Esophagus muscularis mucosa (tissue), 4 donors: Measurements from ENCODE around the gene KRTAP12-1. TPM values are rescaled to one million over a fixed set of nuclear protein-coding genes. Genes with fewer than 3 reads are reported as not detected.

Source experiments
- DNase-seq: peaks from one replicate; pipeline ENCODE4 v3.0.0-alpha.2; 2017; ENCODE audit errors: extremely low spot score
- H3K27ac ChIP-seq, 4 donors: fragments of 200-600 bp; sonication (generic); replicated peaks in 1 of 4; 1 replicate in 3 of 4; 2 replicates in 1 of 4; pipeline ENCODE4 v1.5.1; 2016 to 2019; ENCODE audit warnings: mild to moderate bottlenecking in 1 of 4
- H3K27me3 ChIP-seq, 4 donors: fragments of 200-600 bp; sonication (generic); one replicate each; pipeline versions ENCODE4 v1.5.1 to v1.6.0; 2016 to 2019
- H3K36me3 ChIP-seq, 4 donors: fragments of 200-600 bp; sonication (generic); one replicate each; pipeline ENCODE4 v1.5.1; 2016 to 2019
- H3K4me1 ChIP-seq, 4 donors: fragments of 200-600 bp; sonication (generic); one replicate each; pipeline ENCODE4 v1.5.1; 2016 to 2019
- H3K4me3 ChIP-seq, 4 donors: fragments of 200-600 bp; sonication (generic); 1 replicate in 2 of 4; 2 replicates in 2 of 4; pipeline ENCODE4 v1.5.1; 2016 to 2019; ENCODE audit warnings: mild to moderate bottlenecking in 4 of 4, moderate library complexity in 1 of 4
- H3K9me3 ChIP-seq, 4 donors: fragments of 200-600 bp; sonication (generic); 1 replicate in 3 of 4; 2 replicates in 1 of 4; pipeline ENCODE4 v1.5.1; 2016 to 2019
- CTCF ChIP-seq, 3 experiments: fragments of 200-600 bp in 2 of 3; fragments of 450-650 bp in 1 of 3; sonication (generic) in 2 of 3; IDR thresholded peaks; one replicate each; pipeline ENCODE4 v1.5.1; 2017 to 2019; ENCODE audit warnings: antibody characterized with exemption in 3 of 3, mild to moderate bottlenecking in 2 of 3, moderate library complexity in 1 of 3
- EP300 ChIP-seq: sonication (generic); formaldehyde crosslinking; IDR thresholded peaks from one replicate; pipeline ENCODE4 v1.6.1; 2017; ENCODE audit warnings: antibody characterized with exemption
- POLR2A ChIP-seq: fragments of 450-650 bp; IDR thresholded peaks from one replicate; pipeline ENCODE4 v1.6.1; 2017; ENCODE audit warnings: antibody characterized with exemption, moderate library complexity, mild to moderate bottlenecking, low read depth
- POLR2AphosphoS5 ChIP-seq, 2 donors: sonication (generic); formaldehyde crosslinking; IDR thresholded peaks; one replicate each; pipeline ENCODE4 v1.6.1; 2017; ENCODE audit warnings: antibody characterized with exemption in 2 of 2
- WGBS: methylation state at CpG from one replicate; pipeline ENCODE4 v1.1.5; 2018; 5-methylcytosine and 5-hydroxymethylcytosine counted together
- intact Hi-C: fragments of 100-400 bp; cut with DNase I; formaldehyde crosslinking; loops from one replicate; pipeline ENCODE4 v1.15.1; 2023
- total RNA-seq, 4 donors: library from RNA; depleted of rRNA; stranded (reverse); fragments of >200 nt; gene quantifications; one replicate each; pipeline versions ENCODE4 v1.1.0 to v1.2.1, GENCODE V29; 2016

Gene KRTAP12-1, protein sequence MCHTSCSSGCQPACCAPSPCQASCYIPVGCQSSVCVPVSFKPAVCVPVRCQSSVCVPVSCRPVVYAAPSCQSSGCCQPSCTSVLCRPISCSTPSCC
- total RNA-seq, result not detected

- intact Hi-C loops, result no loop called here
- H3K36me3 ChIP-seq, result no peaks in the 10 kb centered on the region
- no peak for TF ChIP-seq EP300
- no peak for TF ChIP-seq CTCF (IDR thresholded peaks at IDR 0.05)
- no peak for TF ChIP-seq POLR2A
- no peak for TF ChIP-seq POLR2AphosphoS5 (IDR thresholded peaks at IDR 0.05)
- H3K27me3 ChIP-seq, result peaks cover 0 to 26% (median 0%) of the 10 kb centered on the region in 4 donors
- no peak within 1 kb of the TSS for H3K27ac ChIP-seq
- no peak for DNase-seq
- H3K4me1 ChIP-seq, result no peaks in the 10 kb centered on the region
- no peak within 1 kb of the TSS for H3K4me3 ChIP-seq
- 77% methylated on average over 10 of the region's 23 CpGs for WGBS
- no peaks in the 10 kb centered on the region for H3K9me3 ChIP-seq
Measured at GRCh38 chr21:44681861-44682579, at the start of gene KRTAP12-1. KRTAP12-1 (minus strand) TSS chr21:44682163; CDS start chr21:44682123, 40 bp downstream.

- Histone ChIP-seq H3K27me3 (peaks cover 0 to 62% (median 0%) of the 10 kb centered on the region in 4 donors), H3K4me3 (no peak overlapping the region), H3K36me3 (no peaks in the 10 kb centered on the region), H3K27ac (no peak overlapping the region), H3K9me3 (peaks cover 0 to 6% (median 0%) of the 10 kb centered on the region in 4 donors), H3K4me1 (no peaks in the 10 kb centered on the region)
- TF ChIP-seq POLR2A, result no peak
- no peak for TF ChIP-seq EP300
- no peak for TF ChIP-seq POLR2AphosphoS5 (IDR thresholded peaks at IDR 0.05)
- TF ChIP-seq CTCF (IDR thresholded peaks at IDR 0.05), result no peak
- intact Hi-C loops, result no loop called here
- 66% methylated on average over 9 of the region's 9 CpGs for WGBS
- DNase-seq, result no peak
Measured at GRCh38 chr21:44730951-44731579, 49.1 kb upstream of the KRTAP12-1 start.

- WGBS, result 94% methylated on average over 3 of the region's 7 CpGs
- H3K27ac ChIP-seq, result no peak overlapping the region
- no peak for TF ChIP-seq POLR2AphosphoS5 (IDR thresholded peaks at IDR 0.05)
- no peak for TF ChIP-seq EP300
- TF ChIP-seq POLR2A, result no peak
- TF ChIP-seq CTCF (IDR thresholded peaks at IDR 0.05), result no peak
- H3K4me3 ChIP-seq, result no peak overlapping the region
- H3K9me3 ChIP-seq, result no peaks in the 10 kb centered on the region
- intact Hi-C loops, result no loop called here
- no peak for DNase-seq
- H3K4me1 ChIP-seq, result no peaks in the 10 kb centered on the region
- peaks cover 0 to 63% (median 0%) of the 10 kb centered on the region in 4 donors for H3K27me3 ChIP-seq
- no peaks in the 10 kb centered on the region for H3K36me3 ChIP-seq
Measured at GRCh38 chr21:44730028-44730395, 48.0 kb upstream of the KRTAP12-1 start.

DNA sequence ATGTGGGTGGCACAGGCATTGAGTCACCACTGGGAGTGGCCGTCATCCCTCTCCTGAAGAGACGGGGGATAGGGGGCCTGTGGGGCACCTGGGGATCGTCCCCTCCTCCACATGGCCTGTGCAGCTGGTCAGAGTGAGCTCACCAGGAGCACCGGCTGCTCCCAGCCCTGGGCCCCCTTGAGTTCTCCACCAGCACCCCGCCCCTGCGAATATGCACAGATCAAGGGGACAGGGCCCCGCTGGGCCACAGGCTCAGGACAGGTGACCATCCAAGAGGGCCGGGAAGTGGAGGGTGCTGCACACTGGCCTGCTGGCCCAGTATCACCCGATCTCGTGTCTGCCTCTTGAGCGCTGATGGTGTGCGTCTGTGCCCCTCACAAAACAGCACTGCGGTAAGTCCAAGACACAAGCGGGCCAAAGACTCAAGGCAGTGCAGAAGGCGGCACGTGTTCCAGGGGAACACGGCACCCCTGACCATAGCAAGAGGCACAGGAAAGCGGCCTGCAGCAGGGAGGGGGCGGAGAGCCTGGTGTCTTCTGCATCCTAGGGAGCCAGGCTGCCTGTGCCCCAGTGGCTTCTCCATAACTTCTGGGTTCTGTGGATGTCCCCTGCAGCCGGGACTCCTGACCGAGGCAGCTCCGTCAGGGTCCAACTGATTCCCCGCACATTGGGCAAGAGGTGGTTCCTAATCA lies 47.5 kb upstream of the KRTAP12-1 start:
- Histone ChIP-seq H3K36me3 (no peaks in the 10 kb centered on the region), H3K27me3 (peaks cover 0 to 63% (median under 1%) of the 10 kb centered on the region in 4 donors), H3K27ac (no peak overlapping the region), H3K4me3 (no peak overlapping the region), H3K4me1 (no peaks in the 10 kb centered on the region), H3K9me3 (no peaks in the 10 kb centered on the region)
- no peak for TF ChIP-seq POLR2A
- no peak for TF ChIP-seq CTCF (IDR thresholded peaks at IDR 0.05)
- TF ChIP-seq POLR2AphosphoS5 (IDR thresholded peaks at IDR 0.05), result no peak
- TF ChIP-seq EP300, result no peak
- DNase-seq, result no peak
- intact Hi-C loops, result no loop called here
- 100% methylated on average over 2 of the region's 23 CpGs for WGBS
